Gastrocnemius medialis (tissue), 4 donors: ENCODE data around the gene HNRNPD. TPM values are rescaled to one million over a fixed set of nuclear protein-coding genes. Genes with fewer than 3 reads are reported as not detected.

ENCODE experiments used
- ATAC-seq, 2 donors: fragments of 150-250 bp; one replicate each; pipeline ENCODE4 v1.9.1; 2016
- DNase-seq, 2 donors: peaks; one replicate each; pipeline ENCODE4 v3.0.0-alpha.2; 2019
- H3K27ac ChIP-seq, 4 donors: fragments of 200-600 bp; sonication (generic); 1 replicate in 1 of 4; 2 replicates in 3 of 4; pipeline ENCODE4 v1.5.1; 2016 to 2018; ENCODE audit warnings: mild to moderate bottlenecking in 2 of 4, moderate library complexity in 1 of 4
- H3K27me3 ChIP-seq, 3 donors: fragments of 200-600 bp; sonication (generic) in 2 of 3; 1 replicate in 1 of 3; 2 replicates in 2 of 3; pipeline versions ENCODE4 v1.5.1 to v1.6.0; 2016 to 2019; ENCODE audit warnings: mild to moderate bottlenecking in 1 of 3, moderate library complexity in 1 of 3
- H3K36me3 ChIP-seq, 2 donors: fragments of 200-600 bp; sonication (generic) in 1 of 2; one replicate each; pipeline ENCODE4 v1.5.1; 2017 to 2018
- H3K4me1 ChIP-seq, 2 donors: fragments of 200-600 bp; sonication (generic) in 1 of 2; one replicate each; pipeline ENCODE4 v1.5.1; 2016 to 2017; ENCODE audit warnings: mild to moderate bottlenecking in 2 of 2
- H3K4me3 ChIP-seq, 4 donors: fragments of 200-600 bp; sonication (generic) in 3 of 4; 1 replicate in 1 of 4; 2 replicates in 3 of 4; pipeline ENCODE4 v1.5.1; 2016 to 2019; ENCODE audit warnings: mild to moderate bottlenecking in 2 of 4
- H3K9me3 ChIP-seq, 3 donors: fragments of 200-600 bp; sonication (generic) in 2 of 3; 1 replicate in 1 of 3; 2 replicates in 2 of 3; pipeline ENCODE4 v1.5.1; 2016 to 2019
- POLR2A ChIP-seq, 2 donors: fragments of 450-650 bp; IDR thresholded peaks; one replicate each; pipeline ENCODE4 v1.6.1; 2017; ENCODE audit warnings: antibody characterized with exemption in 2 of 2, mild to moderate bottlenecking in 2 of 2, moderate library complexity in 2 of 2
- in situ Hi-C, 4 donors: fragments of 200-750 bp; cut with MboI; loops; one replicate each; pipeline versions ENCODE4 v1.15.0 to v1.8.0; 2017; ENCODE audit warnings: low sequenced_read_pairs in 4 of 4
- intact Hi-C: fragments of 100-400 bp; cut with DNase I; formaldehyde crosslinking; loops from one replicate; pipeline ENCODE4 v1.15.1; 2023; ENCODE audit warnings: low total_unique reads
- total RNA-seq, 4 donors: library from RNA; depleted of rRNA; stranded (reverse); fragments of >200 nt; gene quantifications; one replicate each; pipeline versions ENCODE4 v1.1.0 to v1.2.3, GENCODE V29; 2016
- TF ChIP-seq, protein P1 (sequence below), 5 experiments: fragments of 450-650 bp in 3 of 5; fragments of 200-600 bp in 2 of 5; sonication (generic) in 2 of 5; IDR thresholded peaks in 4 of 5; conservative IDR thresholded peaks in 1 of 5; 1 replicate in 4 of 5; 2 replicates in 1 of 5; pipeline ENCODE4 v1.5.1; 2016 to 2019; ENCODE audit warnings: antibody characterized with exemption in 5 of 5, mild to moderate bottlenecking in 3 of 5, moderate library complexity in 3 of 5

The HNRNPD gene
- total RNA-seq = 10 to 100 TPM; 26.9 to 46.0 (median 37.4) TPM

DNA sequence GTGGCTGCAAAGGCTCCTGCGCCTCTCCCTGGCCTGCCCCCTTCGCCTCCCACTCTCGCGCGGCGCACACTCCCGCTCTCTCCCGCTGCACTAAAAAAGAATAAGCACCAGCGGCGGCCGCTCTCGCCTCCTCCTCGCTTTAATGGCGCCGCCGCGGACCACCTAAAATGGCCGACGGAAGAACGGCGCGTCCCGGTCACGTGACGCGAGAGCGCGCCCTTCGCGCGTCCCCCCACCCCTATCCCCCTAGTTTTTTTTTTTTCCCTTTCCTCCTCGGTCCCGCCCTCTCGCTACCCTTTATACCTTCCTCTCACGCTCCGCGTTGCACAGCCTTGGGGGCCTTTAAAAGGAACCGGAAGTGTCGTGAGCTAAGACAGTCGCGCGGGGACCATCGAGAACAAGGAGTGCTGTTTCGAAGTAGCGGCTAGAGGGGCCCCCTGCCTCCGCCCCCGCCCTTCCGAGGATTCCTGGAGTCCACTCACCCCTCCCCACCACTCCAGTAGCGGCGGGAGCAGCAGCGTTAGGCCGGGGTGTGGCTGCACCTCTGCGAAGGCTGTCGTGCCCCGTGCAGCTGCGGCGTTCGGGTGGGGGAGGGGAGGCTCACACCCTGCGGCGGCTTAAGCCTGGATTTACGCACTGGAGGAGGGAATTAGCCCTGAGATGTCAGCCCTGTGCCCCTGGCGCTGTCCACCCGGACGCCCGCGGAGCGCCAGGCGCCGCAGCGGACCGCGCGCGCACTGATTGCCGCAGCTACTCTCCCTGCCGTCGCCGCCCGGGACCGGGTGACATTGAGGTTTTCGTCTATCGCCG is at the start of gene HNRNPD:
Gene HNRNPD, minus strand, starts transcription at position 176 of the 810 bp plus-strand sequence. CDS start 313 bp downstream, outside the sequence.
- intact Hi-C loops = loop anchor here (1.0 to 10.0 kb wide), 8 partner anchors 55 to 1083 kb away; partner anchors contain the start of genes COPS4, COQ2, HELQ and MRPS18C
- H3K27me3 ChIP-seq = no peaks in the 10 kb centered on the region
- H3K4me1 ChIP-seq = peaks cover 42 to 44% of the 10 kb centered on the region in 2 donors
- peak within 1 kb of the TSS; percentile 99 to 100 (median 100) for H3K27ac ChIP-seq
- H3K4me3 ChIP-seq = peak within 1 kb of the TSS; percentile 82 to 99 (median 96)
- H3K9me3 ChIP-seq = no peaks in the 10 kb centered on the region
- peak; percentile 92 to 95 for TF ChIP-seq POLR2A (IDR thresholded peaks at IDR 0.05)
- TF ChIP-seq, protein P1, sequence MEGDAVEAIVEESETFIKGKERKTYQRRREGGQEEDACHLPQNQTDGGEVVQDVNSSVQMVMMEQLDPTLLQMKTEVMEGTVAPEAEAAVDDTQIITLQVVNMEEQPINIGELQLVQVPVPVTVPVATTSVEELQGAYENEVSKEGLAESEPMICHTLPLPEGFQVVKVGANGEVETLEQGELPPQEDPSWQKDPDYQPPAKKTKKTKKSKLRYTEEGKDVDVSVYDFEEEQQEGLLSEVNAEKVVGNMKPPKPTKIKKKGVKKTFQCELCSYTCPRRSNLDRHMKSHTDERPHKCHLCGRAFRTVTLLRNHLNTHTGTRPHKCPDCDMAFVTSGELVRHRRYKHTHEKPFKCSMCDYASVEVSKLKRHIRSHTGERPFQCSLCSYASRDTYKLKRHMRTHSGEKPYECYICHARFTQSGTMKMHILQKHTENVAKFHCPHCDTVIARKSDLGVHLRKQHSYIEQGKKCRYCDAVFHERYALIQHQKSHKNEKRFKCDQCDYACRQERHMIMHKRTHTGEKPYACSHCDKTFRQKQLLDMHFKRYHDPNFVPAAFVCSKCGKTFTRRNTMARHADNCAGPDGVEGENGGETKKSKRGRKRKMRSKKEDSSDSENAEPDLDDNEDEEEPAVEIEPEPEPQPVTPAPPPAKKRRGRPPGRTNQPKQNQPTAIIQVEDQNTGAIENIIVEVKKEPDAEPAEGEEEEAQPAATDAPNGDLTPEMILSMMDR (IDR thresholded peaks at IDR 0.05 in 4 of 5, conservative IDR thresholded peaks at IDR 0.05 in 1 of 5) = peak in 2 of 5 experiments; percentile 20 to 21
- in situ Hi-C loops = loop anchor here in 1 of 4 donors (5.0 kb wide), 1 partner anchor 87 kb away; no protein-coding TSS in a partner anchor
- no peaks in the 10 kb centered on the region for H3K36me3 ChIP-seq
- ATAC-seq = peak; percentile 90 to 91
- DNase-seq = peak; percentile 97 to 99

DNA sequence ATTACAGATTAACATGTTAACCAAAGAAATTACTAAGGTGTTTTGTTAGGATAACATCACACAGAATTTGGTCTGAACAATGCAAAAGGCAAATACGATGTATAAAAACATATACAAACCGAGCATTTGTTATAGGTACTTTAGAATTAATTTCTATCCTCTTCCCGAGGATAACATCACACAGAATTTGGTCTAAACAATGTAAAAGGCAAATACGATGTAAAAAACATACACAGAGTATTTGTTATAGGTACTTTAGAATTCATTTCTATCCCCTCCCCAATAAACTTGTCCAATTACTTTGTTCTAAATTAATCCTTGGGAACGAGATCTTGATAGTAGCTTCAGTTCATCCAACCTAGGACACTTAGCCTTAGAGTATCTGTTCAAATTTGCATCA is 48.8 kb upstream of the HNRNPD start:
- Histone ChIP-seq H3K4me1 (peaks cover 17% of the 10 kb centered on the region in 2 donors), H3K27ac (no peak overlapping the region), H3K27me3 (no peaks in the 10 kb centered on the region), H3K36me3 (peaks cover 0 to 44% of the 10 kb centered on the region in 2 donors), H3K9me3 (no peaks in the 10 kb centered on the region), H3K4me3 (no peak overlapping the region)
- ATAC-seq = no peak
- no peak for TF ChIP-seq POLR2A (IDR thresholded peaks at IDR 0.05)
- TF ChIP-seq, protein P1 (IDR thresholded peaks at IDR 0.05 in 4 of 5, conservative IDR thresholded peaks at IDR 0.05 in 1 of 5) = no peak
- DNase-seq = no peak
- in situ Hi-C loops (loop anchor here in 1 of 4 donors (10.0 kb wide), 1 partner anchor 138 kb away; no protein-coding TSS in a partner anchor), intact Hi-C loops (loop anchor here (10.0 kb wide), 2 partner anchors 138 to 1032 kb away; partner anchors contain the start of genes HELQ and MRPS18C)

- peaks cover 0 to 40% of the 10 kb centered on the region in 2 donors for H3K36me3 ChIP-seq
Observed at GRCh38 chr4:82421796-82422560, 48.2 kb upstream of the HNRNPD start.

GRCh38 chr4:82419451-82419850 is 45.7 kb upstream of the HNRNPD start:
- intact Hi-C loops = no loop called here
- H3K27ac ChIP-seq = no peak overlapping the region
- no peak for ATAC-seq
- no peak overlapping the region for H3K4me3 ChIP-seq
- H3K27me3 ChIP-seq = no peaks in the 10 kb centered on the region
- no peaks in the 10 kb centered on the region for H3K4me1 ChIP-seq
- in situ Hi-C loops = no loop called here
- no peaks in the 10 kb centered on the region for H3K9me3 ChIP-seq
- peaks cover 0 to 15% of the 10 kb centered on the region in 2 donors for H3K36me3 ChIP-seq
- DNase-seq = no peak
- no peak for TF ChIP-seq POLR2A (IDR thresholded peaks at IDR 0.05)
- TF ChIP-seq, protein P1 (IDR thresholded peaks at IDR 0.05 in 4 of 5, conservative IDR thresholded peaks at IDR 0.05 in 1 of 5) = no peak

More at GRCh38 chr4:82421796-82422560, 48.2 kb upstream of the HNRNPD start:
- Histone ChIP-seq H3K4me3 (no peak overlapping the region), H3K27me3 (no peaks in the 10 kb centered on the region), H3K27ac (no peak overlapping the region), H3K9me3 (no peaks in the 10 kb centered on the region), H3K4me1 (peaks cover 10% of the 10 kb centered on the region in 2 donors)
- intact Hi-C loops = loop anchor here (10.0 kb wide), 2 partner anchors 137 to 1033 kb away; partner anchors contain the start of genes HELQ and MRPS18C
- peak in 1 of 2 donors; percentile 31 for ATAC-seq
- in situ Hi-C loops = loop anchor here in 1 of 4 donors (10.0 kb wide), 1 partner anchor 137 kb away; no protein-coding TSS in a partner anchor
- no peak for DNase-seq
- TF ChIP-seq, protein P1 (IDR thresholded peaks at IDR 0.05 in 4 of 5, conservative IDR thresholded peaks at IDR 0.05 in 1 of 5) = no peak
- no peak for TF ChIP-seq POLR2A (IDR thresholded peaks at IDR 0.05)
